Nephron progenitor cell (in vitro differentiated cells): ENCODE results near the gene THAP5.

ENCODE experiments used
- DNase-seq: peaks from one replicate; pipeline ENCODE4 v3.0.0; 2021
- H3K27ac Mint-ChIP-seq: 2 replicates; pipeline ENCODE4 v1.8.0; 2021; ENCODE audit warnings: mild to moderate bottlenecking, moderate library complexity, mixed read lengths
- H3K27me3 Mint-ChIP-seq: 2 replicates; pipeline ENCODE4 v1.8.0; 2021; ENCODE audit warnings: mild to moderate bottlenecking, low read depth, mixed read lengths; ENCODE audit not compliant: poor library complexity
- H3K36me3 Mint-ChIP-seq: 2 replicates; pipeline ENCODE4 v1.8.0; 2021; ENCODE audit warnings: low read depth, mixed read lengths
- H3K4me1 Mint-ChIP-seq: 2 replicates; pipeline ENCODE4 v1.8.0; 2021; ENCODE audit warnings: mixed read lengths
- H3K4me3 Mint-ChIP-seq: 2 replicates; pipeline ENCODE4 v1.8.0; 2021; ENCODE audit warnings: mild to moderate bottlenecking, moderate library complexity, mixed read lengths
- H3K9me3 Mint-ChIP-seq: 2 replicates; pipeline ENCODE4 v1.8.0; 2021; ENCODE audit warnings: mild to moderate bottlenecking, moderate library complexity, mixed read lengths
- TF ChIP-seq, protein P1 (sequence below): fragments of 200-600 bp; sonication (generic); IDR thresholded peaks from 2 replicates; pipeline ENCODE4 v1.5.0; 2021; ENCODE audit warnings: antibody characterized with exemption

The THAP5 gene, protein sequence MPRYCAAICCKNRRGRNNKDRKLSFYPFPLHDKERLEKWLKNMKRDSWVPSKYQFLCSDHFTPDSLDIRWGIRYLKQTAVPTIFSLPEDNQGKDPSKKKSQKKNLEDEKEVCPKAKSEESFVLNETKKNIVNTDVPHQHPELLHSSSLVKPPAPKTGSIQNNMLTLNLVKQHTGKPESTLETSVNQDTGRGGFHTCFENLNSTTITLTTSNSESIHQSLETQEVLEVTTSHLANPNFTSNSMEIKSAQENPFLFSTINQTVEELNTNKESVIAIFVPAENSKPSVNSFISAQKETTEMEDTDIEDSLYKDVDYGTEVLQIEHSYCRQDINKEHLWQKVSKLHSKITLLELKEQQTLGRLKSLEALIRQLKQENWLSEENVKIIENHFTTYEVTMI

DNA sequence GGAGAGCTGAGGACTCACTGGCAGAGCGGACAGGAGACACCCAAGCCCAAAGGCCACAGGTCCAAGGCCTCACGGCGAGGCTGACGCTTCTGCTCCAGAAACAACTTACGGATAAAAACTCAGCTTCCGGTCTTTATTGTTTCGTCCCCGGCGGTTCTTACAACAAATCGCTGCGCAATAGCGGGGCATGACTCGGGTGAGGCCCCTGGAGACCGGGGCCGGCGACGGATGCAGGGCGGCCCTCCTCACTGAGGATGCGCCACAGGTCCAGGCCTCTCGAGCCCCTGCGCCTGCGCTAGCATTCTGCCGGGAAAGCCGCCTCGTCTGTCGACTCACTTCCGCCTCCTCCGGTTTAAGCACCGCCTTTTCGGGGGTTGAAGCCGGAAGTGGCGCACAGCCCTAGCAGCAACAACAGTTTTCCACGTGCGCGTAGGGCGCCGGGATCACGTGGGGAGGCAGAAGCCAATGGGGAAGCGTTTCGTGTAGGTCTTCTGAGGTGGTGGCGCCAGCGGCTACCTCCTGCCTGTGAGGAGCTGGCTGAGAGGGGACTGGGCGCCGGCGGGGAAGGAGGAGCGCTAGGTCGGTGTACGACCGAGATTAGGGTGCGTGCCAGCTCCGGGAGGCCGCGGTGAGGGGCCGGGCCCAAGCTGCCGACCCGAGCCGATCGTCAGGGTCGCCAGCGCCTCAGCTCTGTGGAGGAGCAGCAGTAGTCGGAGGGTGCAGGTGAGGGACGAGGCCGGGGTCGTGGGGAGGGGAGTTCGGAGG lies at the start of gene THAP5, which contains the start of gene DNAJB9:
Gene THAP5 (minus strand): TSS at position 326 of the 765 bp plus-strand sequence. CDS start 137 bp downstream, at position 189.
Gene DNAJB9 (plus strand): TSS at position 494 of the 765 bp plus-strand sequence. CDS start 1,853 bp downstream, outside the sequence.
- H3K27me3 Mint-ChIP-seq = no peaks in the 10 kb centered on the region
- TF ChIP-seq, protein P1, sequence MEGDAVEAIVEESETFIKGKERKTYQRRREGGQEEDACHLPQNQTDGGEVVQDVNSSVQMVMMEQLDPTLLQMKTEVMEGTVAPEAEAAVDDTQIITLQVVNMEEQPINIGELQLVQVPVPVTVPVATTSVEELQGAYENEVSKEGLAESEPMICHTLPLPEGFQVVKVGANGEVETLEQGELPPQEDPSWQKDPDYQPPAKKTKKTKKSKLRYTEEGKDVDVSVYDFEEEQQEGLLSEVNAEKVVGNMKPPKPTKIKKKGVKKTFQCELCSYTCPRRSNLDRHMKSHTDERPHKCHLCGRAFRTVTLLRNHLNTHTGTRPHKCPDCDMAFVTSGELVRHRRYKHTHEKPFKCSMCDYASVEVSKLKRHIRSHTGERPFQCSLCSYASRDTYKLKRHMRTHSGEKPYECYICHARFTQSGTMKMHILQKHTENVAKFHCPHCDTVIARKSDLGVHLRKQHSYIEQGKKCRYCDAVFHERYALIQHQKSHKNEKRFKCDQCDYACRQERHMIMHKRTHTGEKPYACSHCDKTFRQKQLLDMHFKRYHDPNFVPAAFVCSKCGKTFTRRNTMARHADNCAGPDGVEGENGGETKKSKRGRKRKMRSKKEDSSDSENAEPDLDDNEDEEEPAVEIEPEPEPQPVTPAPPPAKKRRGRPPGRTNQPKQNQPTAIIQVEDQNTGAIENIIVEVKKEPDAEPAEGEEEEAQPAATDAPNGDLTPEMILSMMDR = no peak
- peaks cover 36% of the 10 kb centered on the region for H3K4me1 Mint-ChIP-seq
- peaks cover 8% of the 10 kb centered on the region for H3K9me3 Mint-ChIP-seq
- peak within 1 kb of the TSS; percentile 99 for H3K27ac Mint-ChIP-seq
- peaks cover 60% of the 10 kb centered on the region for H3K36me3 Mint-ChIP-seq
- DNase-seq = peak; percentile 97
- peak within 1 kb of the TSS; percentile 95 for H3K4me3 Mint-ChIP-seq

DNA sequence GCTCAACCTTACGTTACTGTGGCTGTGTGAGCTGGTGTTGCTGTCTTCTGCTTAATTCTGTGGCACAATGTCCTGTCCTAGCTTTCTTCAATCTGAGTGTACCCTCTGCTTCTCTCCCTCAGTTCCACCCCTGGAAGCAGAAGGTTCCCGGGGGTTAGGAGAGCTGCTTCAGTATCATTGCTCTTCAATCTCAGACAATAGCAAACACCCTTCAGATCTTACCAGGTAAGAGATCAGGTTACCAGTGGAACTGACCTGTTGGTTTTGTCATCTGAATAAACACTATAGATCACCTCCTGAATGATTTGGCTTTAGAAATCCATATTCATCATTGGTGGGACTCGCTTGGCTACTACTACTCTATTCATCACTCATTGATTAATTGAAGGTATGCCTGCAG lies 48.5 kb upstream of the THAP5 start:
- peaks cover 5% of the 10 kb centered on the region for H3K27me3 Mint-ChIP-seq
- peaks cover 28% of the 10 kb centered on the region for H3K4me1 Mint-ChIP-seq
- TF ChIP-seq, protein P1 = no peak
- H3K36me3 Mint-ChIP-seq = no peaks in the 10 kb centered on the region
- no peak overlapping the region for H3K4me3 Mint-ChIP-seq
- no peak overlapping the region for H3K27ac Mint-ChIP-seq
- DNase-seq = no peak
- peaks cover 8% of the 10 kb centered on the region for H3K9me3 Mint-ChIP-seq

DNA sequence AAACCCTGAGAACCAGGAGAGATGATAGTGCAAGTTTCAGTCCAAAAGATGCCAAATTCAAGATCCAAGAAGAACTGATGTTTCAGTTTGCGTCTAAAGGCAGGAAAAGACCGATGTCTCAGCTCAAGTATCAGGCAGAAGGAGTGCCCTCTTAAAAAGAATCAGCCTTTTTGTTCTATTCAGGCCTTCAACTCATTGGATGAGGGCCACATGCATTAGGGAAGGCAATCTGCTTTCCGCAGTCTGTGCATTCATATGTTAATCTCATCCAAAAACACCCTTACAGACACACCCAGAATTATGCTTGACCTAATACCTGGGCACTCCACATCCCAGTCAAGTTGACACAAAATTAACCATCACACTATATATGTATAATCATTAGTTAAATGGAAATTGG lies 45.4 kb upstream of the THAP5 start:
- TF ChIP-seq, protein P1 = no peak
- H3K27ac Mint-ChIP-seq = peak overlapping the region; percentile 91

DNA sequence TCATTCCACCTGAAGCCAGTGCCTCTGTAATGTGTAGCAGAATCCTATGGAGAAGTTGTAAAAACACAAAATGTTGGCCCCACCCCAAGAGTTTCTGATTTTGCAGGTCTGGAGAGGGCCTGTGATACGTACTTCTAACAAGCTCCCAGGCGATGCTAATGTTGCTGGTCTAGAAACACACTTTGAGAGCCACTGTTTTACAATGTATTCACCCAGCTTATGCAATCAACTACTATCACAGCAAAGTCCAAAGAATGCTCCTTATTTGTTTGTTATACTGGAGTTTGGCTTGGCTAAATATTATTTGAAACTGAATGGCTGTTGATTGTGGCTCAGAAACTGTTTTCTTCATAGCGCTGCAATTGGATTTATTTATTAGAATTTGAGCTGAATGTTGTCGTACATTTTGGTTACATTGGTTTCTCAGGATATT lies 44.5 kb upstream of the THAP5 start:
- H3K4me3 Mint-ChIP-seq = no peak overlapping the region
- peaks cover 8% of the 10 kb centered on the region for H3K9me3 Mint-ChIP-seq
- no peak for DNase-seq
- peaks cover 6% of the 10 kb centered on the region for H3K27me3 Mint-ChIP-seq
- no peak overlapping the region for H3K27ac Mint-ChIP-seq
- TF ChIP-seq, protein P1 = no peak
- no peaks in the 10 kb centered on the region for H3K36me3 Mint-ChIP-seq
- H3K4me1 Mint-ChIP-seq = peaks cover 26% of the 10 kb centered on the region

More for the DNA sequence above, 45.4 kb upstream of the THAP5 start:
- no peaks in the 10 kb centered on the region for H3K36me3 Mint-ChIP-seq
- no peak for DNase-seq
- H3K27me3 Mint-ChIP-seq = peaks cover 6% of the 10 kb centered on the region
- peaks cover 8% of the 10 kb centered on the region for H3K9me3 Mint-ChIP-seq
- H3K4me3 Mint-ChIP-seq = no peak overlapping the region
- peaks cover 34% of the 10 kb centered on the region for H3K4me1 Mint-ChIP-seq

DNA sequence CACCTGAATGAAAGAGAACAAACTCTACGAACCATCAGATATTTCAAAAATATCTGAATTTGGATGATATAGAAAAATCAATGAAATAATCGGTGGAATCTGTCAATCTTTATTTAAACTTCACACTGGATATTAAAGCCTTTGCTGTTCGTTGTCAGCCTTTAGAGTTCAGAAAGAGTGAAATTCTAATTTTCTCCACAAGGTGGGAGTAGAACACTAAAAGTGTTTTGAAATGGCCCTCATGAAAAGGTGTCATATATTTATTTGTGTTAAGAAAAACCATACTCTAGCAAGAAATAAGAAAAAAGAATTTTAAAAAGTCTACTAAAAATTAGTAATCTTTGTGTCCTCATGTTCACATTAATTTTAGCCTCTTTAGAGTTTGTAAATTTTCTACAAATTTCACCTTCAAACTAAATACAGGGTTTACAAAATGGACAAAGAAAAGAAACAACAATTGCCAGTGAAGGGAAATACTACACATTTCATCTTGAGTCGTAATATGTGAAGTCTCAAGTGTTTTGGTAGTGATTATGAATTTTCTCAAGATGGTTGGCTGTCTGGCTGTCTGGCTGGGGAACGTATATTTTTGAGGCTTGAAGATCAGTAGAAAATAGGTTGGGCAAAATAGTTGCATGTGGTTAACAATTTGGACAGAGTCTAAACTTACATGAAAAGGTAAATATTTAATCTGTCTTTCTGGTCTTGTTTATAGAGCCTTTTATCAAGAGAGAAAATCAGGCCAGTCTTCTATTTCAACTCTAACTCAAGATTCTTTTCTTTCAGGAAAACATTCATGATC lies 43.8 kb upstream of the THAP5 start:
- no peak overlapping the region for H3K27ac Mint-ChIP-seq
- DNase-seq = peak; percentile 8
- H3K9me3 Mint-ChIP-seq = peaks cover 8% of the 10 kb centered on the region
- peaks cover 7% of the 10 kb centered on the region for H3K27me3 Mint-ChIP-seq
- TF ChIP-seq, protein P1 = peak; percentile 81
- H3K4me1 Mint-ChIP-seq = peaks cover 20% of the 10 kb centered on the region
- H3K36me3 Mint-ChIP-seq = no peaks in the 10 kb centered on the region
- H3K4me3 Mint-ChIP-seq = no peak overlapping the region
